Measurements from ENCODE around the gene RFC1.
"Not testable (repeated sequence)": the region's sequence is repeated elsewhere in the genome, so short reads cannot be mapped to it uniquely, and the experiment has no call there.

RFC1 gene

GRCh38 chr4:39369301-39369700 lies 3.1 kb upstream of the RFC1 start:
- Histone ChIP-seq H3K9me3 (ENCODE audit: severe bottlenecking) (peaks cover 21% of the 10 kb centered on the region), H3K27ac (no peak overlapping the region), H3K4me3 (ENCODE audit: low read depth, low read length) (no peak overlapping the region), H3K27me3 (ENCODE audit: insufficient read depth, low read depth, severe bottlenecking) (no peaks in the 10 kb centered on the region), H3K36me3 (peaks cover 3% of the 10 kb centered on the region)
- no peak for TF ChIP-seq CTCF (IDR thresholded peaks at IDR 0.05; ENCODE audit: low read depth, low read length)
- DNase-seq, result no peak

- DNase-seq, result no peak
- no peak for TF ChIP-seq CTCF (IDR thresholded peaks at IDR 0.05; ENCODE audit: low read depth, low read length)
- Histone ChIP-seq H3K4me3 (ENCODE audit: low read depth, low read length) (no peak overlapping the region), H3K27me3 (ENCODE audit: insufficient read depth, low read depth, severe bottlenecking) (no peaks in the 10 kb centered on the region), H3K36me3 (peaks cover 6% of the 10 kb centered on the region), H3K27ac (no peak overlapping the region), H3K9me3 (ENCODE audit: severe bottlenecking) (peaks cover 21% of the 10 kb centered on the region)
Observed at GRCh38 chr4:39367166-39367565, 1.0 kb upstream of the RFC1 start.

DNA sequence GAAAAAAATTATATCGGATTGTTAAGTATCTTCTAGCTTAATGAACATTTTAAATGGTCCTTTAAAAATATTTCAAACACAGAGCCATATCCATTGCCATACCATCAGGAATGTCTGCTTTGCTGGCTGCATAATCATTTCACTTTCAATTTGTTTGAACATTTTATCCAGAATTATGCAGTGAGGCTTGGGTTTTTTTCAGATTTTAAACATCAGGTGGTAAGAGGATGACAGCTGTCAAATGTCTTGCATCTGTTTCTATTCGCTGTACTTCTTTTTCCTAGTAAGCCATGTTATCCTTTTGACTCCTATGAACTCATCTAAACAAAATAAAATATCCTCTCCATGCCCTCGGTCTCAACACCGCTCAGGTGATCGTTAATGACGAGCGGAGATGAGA lies 802 bp downstream of the RFC1 start:
- DNase-seq, result no peak
- peak overlapping the region; percentile 95 for H3K4me3 ChIP-seq (ENCODE audit: low read depth, low read length)
- TF ChIP-seq CTCF (IDR thresholded peaks at IDR 0.05; ENCODE audit: low read depth, low read length), result no peak

GRCh38 chr4:39363773-39364393 lies 2.3 kb downstream of the RFC1 start:
- no peak for DNase-seq
- no peaks in the 10 kb centered on the region for H3K27me3 ChIP-seq (ENCODE audit: insufficient read depth, low read depth, severe bottlenecking)
- TF ChIP-seq CTCF (IDR thresholded peaks at IDR 0.05; ENCODE audit: low read depth, low read length), result no peak
- H3K27ac ChIP-seq, result no peak overlapping the region
- peaks cover 5% of the 10 kb centered on the region for H3K9me3 ChIP-seq (ENCODE audit: severe bottlenecking)
- H3K36me3 ChIP-seq, result peaks cover 18% of the 10 kb centered on the region
- H3K4me3 ChIP-seq (ENCODE audit: low read depth, low read length), result no peak overlapping the region

More for the DNA sequence above, 802 bp downstream of the RFC1 start:
- Histone ChIP-seq H3K27me3 (ENCODE audit: insufficient read depth, low read depth, severe bottlenecking) (no peaks in the 10 kb centered on the region), H3K9me3 (ENCODE audit: severe bottlenecking) (peaks cover 5% of the 10 kb centered on the region), H3K36me3 (peaks cover 15% of the 10 kb centered on the region), H3K27ac (peak overlapping the region; percentile 93)

- Histone ChIP-seq H3K27ac (no peak overlapping the region), H3K36me3 (peaks cover 22% of the 10 kb centered on the region), H3K4me3 (ENCODE audit: low read depth, low read length) (no peak overlapping the region), H3K27me3 (ENCODE audit: insufficient read depth, low read depth, severe bottlenecking) (no peaks in the 10 kb centered on the region), H3K9me3 (ENCODE audit: severe bottlenecking) (peaks cover 5% of the 10 kb centered on the region)
- no peak for DNase-seq
- no peak for TF ChIP-seq CTCF (IDR thresholded peaks at IDR 0.05; ENCODE audit: low read depth, low read length)
Observed at GRCh38 chr4:39362827-39363226, 3.3 kb downstream of the RFC1 start.

GRCh38 chr4:39360611-39361010 lies 5.6 kb downstream of the RFC1 start:
- not testable (repeated sequence) for DNase-seq; H3K9me3 ChIP-seq (ENCODE audit: severe bottlenecking); H3K27ac ChIP-seq; H3K4me3 ChIP-seq (ENCODE audit: low read depth, low read length); H3K27me3 ChIP-seq (ENCODE audit: insufficient read depth, low read depth, severe bottlenecking)
- peaks cover 23% of the 10 kb centered on the region for H3K36me3 ChIP-seq
